Trophoblast cell (in vitro differentiated cells and primary cell): ENCODE results near the gene PDE4B.

Experiments
- DNase-seq, 2 donors: peaks; one replicate each; pipeline ENCODE4 v3.0.0-alpha.2; 2016
- H2AFZ ChIP-seq: 2 replicates; pipeline ENCODE4 v1.6.1; 2013; ENCODE audit warnings: low read length, moderate library complexity, mild to moderate bottlenecking; ENCODE audit not compliant: insufficient read depth, poor library complexity
- H2AK5ac ChIP-seq: 2 replicates; pipeline ENCODE4 v1.6.1; 2013; ENCODE audit warnings: mild to moderate bottlenecking, low read length
- H2BK120ac ChIP-seq: 2 replicates; pipeline ENCODE4 v1.6.1; 2013; ENCODE audit warnings: low read length, mild to moderate bottlenecking, moderate library complexity; ENCODE audit not compliant: insufficient read depth, poor library complexity
- H2BK12ac ChIP-seq: 2 replicates; pipeline ENCODE4 v1.6.1; 2013; ENCODE audit warnings: mild to moderate bottlenecking, low read length, moderate library complexity
- H2BK5ac ChIP-seq: 2 replicates; pipeline ENCODE4 v1.6.1; 2013; ENCODE audit warnings: low read length, low read depth, moderate library complexity, mild to moderate bottlenecking; ENCODE audit not compliant: poor library complexity
- H3K14ac ChIP-seq: 2 replicates; pipeline ENCODE4 v1.6.1; 2013; ENCODE audit warnings: mild to moderate bottlenecking, low read length
- H3K18ac ChIP-seq: 2 replicates; pipeline ENCODE4 v1.6.1; 2013; ENCODE audit warnings: mild to moderate bottlenecking, low read length
- H3K23ac ChIP-seq: 2 replicates; pipeline ENCODE4 v1.6.1; 2013; ENCODE audit warnings: low read length
- H3K27ac ChIP-seq: 2 replicates; pipeline ENCODE4 v1.5.1; 2013; ENCODE audit warnings: low read depth, mild to moderate bottlenecking, inconsistent platforms, low read length, moderate library complexity
- H3K27me3 ChIP-seq: 2 replicates; pipeline ENCODE4 v1.6.1; 2013; ENCODE audit warnings: inconsistent platforms, mild to moderate bottlenecking, low read length, moderate library complexity; ENCODE audit not compliant: insufficient read depth
- H3K36me3 ChIP-seq, 2 experiments: 1 replicate in 1 of 2; 2 replicates in 1 of 2; pipeline ENCODE4 v1.6.1; 2013; ENCODE audit warnings: low read length in 2 of 2, mild to moderate bottlenecking in 2 of 2, moderate library complexity in 1 of 2; ENCODE audit not compliant: insufficient read depth in 2 of 2, control insufficient read depth in 1 of 2
- H3K4ac ChIP-seq: 2 replicates; pipeline ENCODE4 v1.6.1; 2013; ENCODE audit warnings: low read depth, mild to moderate bottlenecking, low read length, moderate library complexity
- H3K4me1 ChIP-seq, 2 experiments: 1 replicate in 1 of 2; 2 replicates in 1 of 2; pipeline ENCODE4 v1.6.1; 2013; ENCODE audit warnings: low read length in 2 of 2, mild to moderate bottlenecking in 2 of 2, moderate library complexity in 1 of 2; ENCODE audit not compliant: insufficient read depth in 2 of 2, control insufficient read depth in 1 of 2
- H3K4me2 ChIP-seq: 2 replicates; pipeline ENCODE4 v1.6.1; 2013; ENCODE audit warnings: inconsistent platforms, mild to moderate bottlenecking, low read length, moderate library complexity
- H3K4me3 ChIP-seq: 2 replicates; pipeline ENCODE4 v1.5.1; 2013; ENCODE audit warnings: mild to moderate bottlenecking, low read depth, low read length, inconsistent platforms
- H3K79me1 ChIP-seq: one replicate; pipeline ENCODE4 v1.6.1; 2013; ENCODE audit warnings: low read length
- H3K79me2 ChIP-seq: 2 replicates; pipeline ENCODE4 v1.6.1; 2013; ENCODE audit warnings: low read length, mild to moderate bottlenecking; ENCODE audit not compliant: control insufficient read depth, insufficient read depth, poor library complexity
- H3K9ac ChIP-seq: 2 replicates; pipeline ENCODE4 v1.6.1; 2013; ENCODE audit warnings: mild to moderate bottlenecking, low read length
- H3K9me3 ChIP-seq: 2 replicates; pipeline ENCODE4 v1.6.1; 2013; ENCODE audit warnings: low read depth, mild to moderate bottlenecking, control low read depth, inconsistent platforms, low read length; ENCODE audit not compliant: insufficient read depth
- H4K12ac ChIP-seq: 2 replicates; pipeline ENCODE4 v1.6.1; 2013; ENCODE audit warnings: low read depth, mild to moderate bottlenecking, low read length, moderate library complexity
- H4K8ac ChIP-seq: 2 replicates; pipeline ENCODE4 v1.6.1; 2013; ENCODE audit warnings: low read depth, mild to moderate bottlenecking, low read length, moderate library complexity
- H4K91ac ChIP-seq: one replicate; pipeline ENCODE4 v1.6.1; 2013; ENCODE audit warnings: low read depth, mild to moderate bottlenecking, low read length, moderate library complexity
- WGBS: extraction: QIAGEN DNeasy Blood & Tissue Kit; methylation state at CpG from one replicate; pipeline ENCODE4 v1.1.7; 2013; ENCODE audit warnings: missing lambda C conversion rate; ENCODE audit not compliant: insufficient read length, insufficient coverage; ENCODE audit errors: extremely low coverage; 5-methylcytosine and 5-hydroxymethylcytosine counted together

PDE4B gene

DNA sequence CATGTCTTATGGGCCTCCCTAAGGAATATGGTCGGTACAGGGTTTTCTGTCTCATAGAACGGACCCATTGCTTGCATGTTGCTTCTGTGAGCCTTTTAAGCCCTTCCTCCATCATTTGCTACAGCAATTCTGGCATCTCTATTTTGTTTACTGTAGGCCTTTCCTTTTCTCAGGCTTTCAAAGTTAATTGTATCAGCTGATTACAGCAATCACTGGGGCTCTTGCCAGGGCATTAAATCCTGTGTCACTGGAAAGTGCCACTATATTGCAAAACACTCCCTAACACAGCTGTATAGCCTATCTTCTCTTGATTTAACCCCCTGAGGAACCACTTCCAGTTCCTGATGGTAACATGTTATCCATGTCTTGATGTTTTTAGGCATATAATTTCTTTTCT lies 156.5 kb downstream of the PDE4B start:
- no peak overlapping the region for H3K14ac ChIP-seq
- H4K91ac ChIP-seq: no peak overlapping the region
- H2AFZ ChIP-seq: no peak overlapping the region
- no peak overlapping the region for H3K23ac ChIP-seq
- no peak overlapping the region for H3K4me3 ChIP-seq
- H3K79me2 ChIP-seq: no peaks in the 10 kb centered on the region
- H3K9me3 ChIP-seq: no peaks in the 10 kb centered on the region
- H4K12ac ChIP-seq: no peak overlapping the region
- DNase-seq: no peak
- no peak overlapping the region for H3K4me2 ChIP-seq
- no peak overlapping the region for H2BK120ac ChIP-seq
- no CpG with 5 or more reads among the region's 2 CpGs for WGBS
- H2BK5ac ChIP-seq: no peak overlapping the region
- H4K8ac ChIP-seq: no peak overlapping the region
- no peaks in the 10 kb centered on the region for H3K4me1 ChIP-seq
- H3K9ac ChIP-seq: no peak overlapping the region
- no peak overlapping the region for H2BK12ac ChIP-seq
- no peaks in the 10 kb centered on the region for H3K27me3 ChIP-seq
- H3K79me1 ChIP-seq: no peaks in the 10 kb centered on the region
- no peak overlapping the region for H3K27ac ChIP-seq
- H3K4ac ChIP-seq: no peak overlapping the region
- H2AK5ac ChIP-seq: no peak overlapping the region
- H3K36me3 ChIP-seq: no peaks in the 10 kb centered on the region
- no peak overlapping the region for H3K18ac ChIP-seq

DNA sequence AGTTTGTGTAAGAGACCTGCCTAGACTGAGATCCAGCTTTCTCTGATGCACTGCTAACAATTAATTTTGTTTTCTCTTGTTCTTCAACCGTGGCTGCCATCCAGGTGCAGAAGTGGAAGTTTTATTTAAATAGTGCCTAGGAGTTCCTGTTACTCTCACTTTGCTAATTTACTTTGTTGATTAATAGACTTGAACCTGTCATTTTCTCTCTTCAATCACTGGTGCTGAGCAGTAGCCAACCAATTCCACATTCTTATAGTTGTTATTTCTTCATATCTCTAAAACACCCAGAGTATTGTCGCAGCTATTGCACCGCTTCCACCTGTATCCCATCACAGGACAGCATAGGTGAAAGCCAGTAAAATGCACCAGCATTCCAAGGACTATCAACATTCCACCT lies 157.2 kb downstream of the PDE4B start:
- H4K91ac ChIP-seq: no peak overlapping the region
- WGBS: no CpG with 5 or more reads among the region's 3 CpGs
- H3K4me3 ChIP-seq: no peak overlapping the region
- no peak overlapping the region for H3K14ac ChIP-seq
- H2AK5ac ChIP-seq: no peak overlapping the region
- H2BK5ac ChIP-seq: no peak overlapping the region
- no peak overlapping the region for H4K8ac ChIP-seq
- no peak overlapping the region for H3K4ac ChIP-seq
- no peak overlapping the region for H2AFZ ChIP-seq
- H4K12ac ChIP-seq: no peak overlapping the region
- no peaks in the 10 kb centered on the region for H3K36me3 ChIP-seq
- no peaks in the 10 kb centered on the region for H3K79me2 ChIP-seq
- H3K79me1 ChIP-seq: no peaks in the 10 kb centered on the region
- H3K18ac ChIP-seq: no peak overlapping the region
- no peak overlapping the region for H3K4me2 ChIP-seq
- H3K27ac ChIP-seq: no peak overlapping the region
- DNase-seq: no peak
- no peaks in the 10 kb centered on the region for H3K4me1 ChIP-seq
- H3K23ac ChIP-seq: no peak overlapping the region
- no peaks in the 10 kb centered on the region for H3K27me3 ChIP-seq
- no peak overlapping the region for H2BK120ac ChIP-seq
- H2BK12ac ChIP-seq: no peak overlapping the region
- H3K9me3 ChIP-seq: no peaks in the 10 kb centered on the region
- H3K9ac ChIP-seq: no peak overlapping the region

DNA sequence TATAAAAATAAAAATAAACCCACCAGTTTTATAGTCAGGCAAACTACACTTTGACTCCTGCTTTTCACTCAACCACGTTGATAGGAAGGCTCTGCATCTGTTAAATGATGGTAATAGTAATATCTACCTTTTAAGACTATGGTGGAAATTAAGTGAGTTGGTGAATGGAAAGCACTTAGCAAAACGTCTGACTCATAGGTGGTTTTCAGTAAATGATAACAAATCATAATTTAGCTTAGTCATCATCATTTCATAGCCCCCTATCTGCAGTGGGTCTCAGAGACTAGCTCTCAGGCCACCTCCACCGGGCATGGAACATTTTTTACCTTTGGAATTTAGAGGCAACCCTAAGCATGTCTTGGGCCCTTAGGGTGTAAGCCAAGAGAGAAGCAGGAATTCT lies 160.0 kb downstream of the PDE4B start:
- WGBS: no CpG with 5 or more reads among the region's 3 CpGs
- no peak overlapping the region for H3K4me3 ChIP-seq

DNA sequence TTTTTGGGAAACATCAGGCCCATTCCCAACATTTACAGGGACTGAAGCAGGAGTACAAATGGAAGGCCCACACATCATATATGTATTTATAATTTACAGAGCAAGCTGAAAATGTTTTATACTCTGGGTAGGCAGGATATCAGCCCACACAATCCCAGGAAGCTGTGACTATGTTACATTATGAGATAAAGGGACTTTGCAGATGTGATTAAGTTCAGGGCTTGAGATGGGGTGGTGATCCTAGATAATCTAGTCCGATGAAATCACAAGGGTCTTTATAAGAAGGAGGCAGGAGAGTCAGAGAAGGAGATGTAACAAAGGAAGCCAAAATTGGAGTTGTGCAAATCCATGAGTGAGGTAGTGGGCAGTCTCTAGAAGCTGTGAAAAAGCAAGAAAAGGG lies 160.5 kb downstream of the PDE4B start:
- H2BK120ac ChIP-seq: no peak overlapping the region
- no peak overlapping the region for H2BK12ac ChIP-seq
- no peaks in the 10 kb centered on the region for H3K27me3 ChIP-seq
- no peak overlapping the region for H4K91ac ChIP-seq
- H3K79me2 ChIP-seq: no peaks in the 10 kb centered on the region
- no peaks in the 10 kb centered on the region for H3K9me3 ChIP-seq
- H3K27ac ChIP-seq: no peak overlapping the region
- no peak overlapping the region for H3K4me2 ChIP-seq
- H3K23ac ChIP-seq: no peak overlapping the region
- no peaks in the 10 kb centered on the region for H3K79me1 ChIP-seq
- no peak overlapping the region for H2AK5ac ChIP-seq
- no peaks in the 10 kb centered on the region for H3K4me1 ChIP-seq
- H3K18ac ChIP-seq: no peak overlapping the region
- no peak overlapping the region for H2BK5ac ChIP-seq
- no peak overlapping the region for H3K4ac ChIP-seq
- no peak overlapping the region for H2AFZ ChIP-seq
- H3K36me3 ChIP-seq: no peaks in the 10 kb centered on the region
- WGBS: no CpG with 5 or more reads among the region's 1 CpG
- H3K14ac ChIP-seq: no peak overlapping the region
- no peak overlapping the region for H4K12ac ChIP-seq
- DNase-seq: no peak
- no peak overlapping the region for H3K4me3 ChIP-seq
- H3K9ac ChIP-seq: no peak overlapping the region
- H4K8ac ChIP-seq: no peak overlapping the region

More for the DNA sequence above, 160.0 kb downstream of the PDE4B start:
- H2AFZ ChIP-seq: no peak overlapping the region
- no peaks in the 10 kb centered on the region for H3K9me3 ChIP-seq
- H3K27me3 ChIP-seq: no peaks in the 10 kb centered on the region
- H3K23ac ChIP-seq: no peak overlapping the region
- H3K18ac ChIP-seq: no peak overlapping the region
- H2BK120ac ChIP-seq: no peak overlapping the region
- H3K4ac ChIP-seq: no peak overlapping the region
- no peaks in the 10 kb centered on the region for H3K79me2 ChIP-seq
- no peak overlapping the region for H3K14ac ChIP-seq
- no peak for DNase-seq
- H3K4me2 ChIP-seq: no peak overlapping the region
- H2BK5ac ChIP-seq: no peak overlapping the region
- H3K27ac ChIP-seq: no peak overlapping the region
- no peaks in the 10 kb centered on the region for H3K4me1 ChIP-seq
- H3K79me1 ChIP-seq: no peaks in the 10 kb centered on the region
- no peak overlapping the region for H4K91ac ChIP-seq
- no peak overlapping the region for H3K9ac ChIP-seq
- no peak overlapping the region for H2AK5ac ChIP-seq
- H2BK12ac ChIP-seq: no peak overlapping the region
- no peak overlapping the region for H4K8ac ChIP-seq
- no peaks in the 10 kb centered on the region for H3K36me3 ChIP-seq
- no peak overlapping the region for H4K12ac ChIP-seq
